Stomach (tissue), 9 donors: ENCODE measurements around the gene EDC3. TPM values are rescaled to one million over a fixed set of nuclear protein-coding genes. Genes with fewer than 3 reads are reported as not detected.
A peak's percentile ranks its signal among the peaks of the same experiment; 100 is the strongest.

Source experiments
- DNase-seq, 2 donors: peaks; one replicate each; pipeline versions ENCODE4 v3.0.0 to v3.0.0-alpha.2; 2013 to 2019
- H3K27ac ChIP-seq, 5 donors: fragments of 200-600 bp in 4 of 5; sonication (generic) in 4 of 5; one replicate each; pipeline ENCODE4 v1.5.1; 2013 to 2019; ENCODE audit warnings: mild to moderate bottlenecking in 1 of 5, moderate library complexity in 1 of 5
- H3K27me3 ChIP-seq, 3 donors: fragments of 200-600 bp; sonication (generic); one replicate each; pipeline ENCODE4 v1.5.1; 2017 to 2019; ENCODE audit warnings: mixed run types in 1 of 3
- H3K36me3 ChIP-seq, 4 donors: fragments of 200-600 bp; sonication (generic); 1 replicate in 3 of 4; 2 replicates in 1 of 4; pipeline ENCODE4 v1.5.1; 2016 to 2019
- H3K4me1 ChIP-seq, 4 donors: fragments of 200-600 bp; sonication (generic); one replicate each; pipeline ENCODE4 v1.5.1; 2016 to 2019
- H3K4me3 ChIP-seq, 4 donors: fragments of 200-600 bp; sonication (generic) in 3 of 4; one replicate each; pipeline ENCODE4 v1.5.1; 2016 to 2019; ENCODE audit warnings: mild to moderate bottlenecking in 1 of 4
- H3K9me3 ChIP-seq, 4 donors: fragments of 200-600 bp; sonication (generic); one replicate each; pipeline ENCODE4 v1.5.1; 2016 to 2019
- EP300 ChIP-seq: sonication (generic); formaldehyde crosslinking; IDR thresholded peaks from one replicate; pipeline ENCODE4 v1.6.1; 2017; ENCODE audit warnings: antibody characterized with exemption
- POLR2A ChIP-seq, 4 donors: fragments of 450-650 bp; IDR thresholded peaks; one replicate each; pipeline ENCODE4 v1.6.1; 2016; ENCODE audit warnings: antibody characterized with exemption in 4 of 4, control low read depth in 2 of 4, mild to moderate bottlenecking in 1 of 4, moderate library complexity in 1 of 4
- POLR2AphosphoS5 ChIP-seq, 3 donors: sonication (generic); formaldehyde crosslinking; IDR thresholded peaks; one replicate each; pipeline ENCODE4 v1.6.1; 2016; ENCODE audit warnings: antibody characterized with exemption in 3 of 3
- WGBS, 5 donors: extraction: QIAGEN DNeasy Blood & Tissue Kit in 3 of 5; methylation state at CpG; one replicate each; pipeline versions ENCODE4 v1.1.5 to v1.1.7; 2013 to 2018; 5-methylcytosine and 5-hydroxymethylcytosine counted together
- intact Hi-C: fragments of 100-400 bp; cut with DNase I; formaldehyde crosslinking; loops from one replicate; pipeline ENCODE4 v1.15.1; 2023; ENCODE audit warnings: low total_unique reads
- polyA plus RNA-seq, 3 donors: library from polyadenylated mRNA; stranded (reverse); fragments of 200-250 nt; gene quantifications; one replicate each; pipeline ENCODE4 v1.2.3, GENCODE V29; 2013
- total RNA-seq, 5 donors: library from RNA; depleted of rRNA; stranded (reverse); fragments of >200 nt; gene quantifications; one replicate each; pipeline versions ENCODE4 v1.1.0 to v1.2.3, GENCODE V29; 2014 to 2016
- TF ChIP-seq, protein P1 (sequence below), 7 experiments: fragments of 450-650 bp in 4 of 7; fragments of 200-600 bp in 3 of 7; sonication (generic) in 3 of 7; IDR thresholded peaks; one replicate each; pipeline ENCODE4 v1.5.1; 2016 to 2019; ENCODE audit warnings: antibody characterized with exemption in 7 of 7, control low read depth in 2 of 7, mild to moderate bottlenecking in 1 of 7
- donor health status: healthy with polysubstance abuse.
- donor health status: Bipolar disorder and iron deficiency.
- donor health status: healthy.

The EDC3 gene
- total and polyA plus RNA-seq, 8 donors = 8.8 to 42.6 (median 14.6) TPM

DNA sequence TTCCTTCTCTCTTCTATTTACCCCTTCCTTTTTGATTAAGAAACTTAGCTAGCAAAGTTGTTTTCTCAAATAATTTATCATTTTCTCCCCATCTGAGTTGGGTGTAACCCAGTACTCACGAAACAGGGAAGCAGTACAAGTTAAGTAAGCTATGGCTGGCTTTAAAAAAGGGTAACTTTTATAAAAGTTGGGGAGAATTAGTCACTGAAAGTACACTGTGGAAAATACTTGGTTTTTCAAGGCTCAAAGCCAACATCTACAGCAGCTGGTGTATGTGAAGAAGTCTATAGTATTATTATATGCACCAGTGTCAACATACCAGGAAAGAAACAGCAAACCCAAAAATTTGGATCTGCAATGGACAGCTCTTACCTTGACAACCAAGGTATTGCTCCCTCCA is 54.7 kb downstream of the EDC3 start:
- Histone ChIP-seq H3K36me3 (peaks cover 40 to 67% (median 47%) of the 10 kb centered on the region in 4 donors), H3K4me3 (no peak overlapping the region), H3K27ac (peak overlapping the region; percentile 6 to 84 (median 80)), H3K27me3 (no peaks in the 10 kb centered on the region), H3K9me3 (no peaks in the 10 kb centered on the region), H3K4me1 (peaks cover 21 to 48% (median 41%) of the 10 kb centered on the region in 4 donors)
- TF ChIP-seq EP300 = no peak
- TF ChIP-seq, protein P1, sequence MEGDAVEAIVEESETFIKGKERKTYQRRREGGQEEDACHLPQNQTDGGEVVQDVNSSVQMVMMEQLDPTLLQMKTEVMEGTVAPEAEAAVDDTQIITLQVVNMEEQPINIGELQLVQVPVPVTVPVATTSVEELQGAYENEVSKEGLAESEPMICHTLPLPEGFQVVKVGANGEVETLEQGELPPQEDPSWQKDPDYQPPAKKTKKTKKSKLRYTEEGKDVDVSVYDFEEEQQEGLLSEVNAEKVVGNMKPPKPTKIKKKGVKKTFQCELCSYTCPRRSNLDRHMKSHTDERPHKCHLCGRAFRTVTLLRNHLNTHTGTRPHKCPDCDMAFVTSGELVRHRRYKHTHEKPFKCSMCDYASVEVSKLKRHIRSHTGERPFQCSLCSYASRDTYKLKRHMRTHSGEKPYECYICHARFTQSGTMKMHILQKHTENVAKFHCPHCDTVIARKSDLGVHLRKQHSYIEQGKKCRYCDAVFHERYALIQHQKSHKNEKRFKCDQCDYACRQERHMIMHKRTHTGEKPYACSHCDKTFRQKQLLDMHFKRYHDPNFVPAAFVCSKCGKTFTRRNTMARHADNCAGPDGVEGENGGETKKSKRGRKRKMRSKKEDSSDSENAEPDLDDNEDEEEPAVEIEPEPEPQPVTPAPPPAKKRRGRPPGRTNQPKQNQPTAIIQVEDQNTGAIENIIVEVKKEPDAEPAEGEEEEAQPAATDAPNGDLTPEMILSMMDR (IDR thresholded peaks at IDR 0.05) = no peak
- no peak for TF ChIP-seq POLR2AphosphoS5 (IDR thresholded peaks at IDR 0.05)
- no peak for TF ChIP-seq POLR2A (IDR thresholded peaks at IDR 0.05)
- DNase-seq = no peak
- 53 to 65% (median 56%) methylated on average over 1 of the region's 1 CpG for WGBS, 5 donors
- intact Hi-C loops = no loop called here

DNA sequence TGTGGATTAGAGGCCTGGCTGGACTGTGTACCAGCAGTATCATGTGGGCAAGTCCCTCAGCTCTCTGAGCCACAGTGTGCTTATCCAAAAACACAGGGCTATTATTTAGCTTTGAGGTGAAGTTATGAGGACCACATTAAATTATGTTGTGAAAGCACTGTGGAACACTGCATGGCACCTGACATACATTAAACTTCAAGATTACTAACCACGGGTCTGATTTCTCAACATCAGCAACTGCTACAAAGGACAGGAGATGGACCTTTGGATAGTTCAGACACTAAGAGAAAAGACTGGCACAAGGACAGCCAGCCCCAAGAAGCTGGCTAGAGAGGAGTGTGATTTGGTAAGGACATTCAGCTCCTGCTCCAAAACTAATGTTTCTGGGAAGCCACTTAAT is 58.8 kb downstream of the EDC3 start:
- Histone ChIP-seq H3K4me3 (no peak overlapping the region), H3K9me3 (no peaks in the 10 kb centered on the region), H3K27me3 (no peaks in the 10 kb centered on the region), H3K27ac (no peak overlapping the region), H3K36me3 (peaks cover 49 to 97% (median 88%) of the 10 kb centered on the region in 4 donors), H3K4me1 (peaks cover 0 to 17% (median 13%) of the 10 kb centered on the region in 4 donors)
- WGBS, 5 donors = 62 to 86% (median 67%) methylated on average over 1 of the region's 1 CpG
- no peak for TF ChIP-seq EP300
- TF ChIP-seq, protein P1 (IDR thresholded peaks at IDR 0.05) = no peak
- no peak for TF ChIP-seq POLR2AphosphoS5 (IDR thresholded peaks at IDR 0.05)
- no peak for TF ChIP-seq POLR2A (IDR thresholded peaks at IDR 0.05)
- intact Hi-C loops = loop anchor here (5.0 to 10.0 kb wide), 2 partner anchors 130 to 262 kb away; no protein-coding TSS in a partner anchor
- no peak for DNase-seq

DNA sequence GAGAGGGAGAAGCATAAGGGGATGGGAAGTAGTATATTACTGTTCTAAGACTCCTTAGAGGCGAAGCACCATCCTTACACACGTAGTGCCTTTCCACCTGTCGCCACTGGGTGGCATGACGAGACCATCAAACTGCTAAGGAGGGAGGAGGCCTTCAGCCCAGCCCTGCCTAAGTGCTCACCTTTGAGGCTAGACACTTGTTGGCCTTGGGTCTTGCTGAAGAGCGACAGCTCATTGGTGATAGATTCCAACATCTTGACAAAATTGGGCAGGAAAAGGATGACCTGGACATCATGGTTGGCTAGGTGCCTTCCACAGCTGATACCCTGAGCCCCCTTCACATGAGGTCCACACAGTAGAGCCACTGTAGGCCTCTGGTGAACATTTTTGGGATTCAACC is 60.6 kb downstream of the EDC3 start:
- Histone ChIP-seq H3K9me3 (no peaks in the 10 kb centered on the region), H3K27me3 (no peaks in the 10 kb centered on the region), H3K27ac (no peak overlapping the region), H3K4me3 (no peak overlapping the region), H3K4me1 (no peaks in the 10 kb centered on the region), H3K36me3 (peaks cover 51 to 100% (median 99%) of the 10 kb centered on the region in 4 donors)
- TF ChIP-seq, protein P1 (IDR thresholded peaks at IDR 0.05) = peak in 5 of 7 experiments; percentile 82 to 92 (median 89)
- TF ChIP-seq POLR2AphosphoS5 (IDR thresholded peaks at IDR 0.05) (peak in 1 of 3 donors; percentile 54), EP300 (no peak), POLR2A (IDR thresholded peaks at IDR 0.05) (no peak)
- intact Hi-C loops = loop anchor here (5.0 to 10.0 kb wide), 2 partner anchors 132 to 260 kb away; no protein-coding TSS in a partner anchor
- peak; percentile 72 to 86 for DNase-seq
- WGBS, 5 donors = 13 to 26% (median 18%) methylated on average over 5 of the region's 5 CpGs

DNA sequence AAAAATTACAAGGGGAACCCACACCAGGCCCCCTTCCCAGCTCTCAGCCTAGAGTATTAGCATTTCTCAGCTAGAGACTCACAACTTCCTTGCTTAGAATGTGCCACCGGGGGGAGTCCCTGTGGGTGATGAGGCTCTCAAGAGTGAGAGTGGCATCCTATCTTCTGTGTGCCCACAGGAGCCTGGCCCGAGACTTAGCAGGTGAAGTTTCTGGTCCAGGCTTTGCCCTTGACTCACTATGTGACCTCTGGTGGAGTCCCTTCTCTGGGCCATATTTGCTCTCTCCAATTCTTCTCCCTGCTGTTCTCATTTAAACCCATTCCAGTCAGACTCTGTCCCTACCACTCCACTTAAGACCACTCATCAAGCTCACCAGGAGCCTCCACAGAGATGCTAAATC is 62.0 kb downstream of the EDC3 start:
- no peak overlapping the region for H3K4me3 ChIP-seq
- intact Hi-C loops = loop anchor here (10.0 kb wide), 1 partner anchor 259 kb away; no protein-coding TSS in a partner anchor
- TF ChIP-seq, protein P1 (IDR thresholded peaks at IDR 0.05) = no peak
- TF ChIP-seq POLR2AphosphoS5 (IDR thresholded peaks at IDR 0.05) (no peak), EP300 (no peak), POLR2A (IDR thresholded peaks at IDR 0.05) (no peak)
- H3K4me1 ChIP-seq = no peaks in the 10 kb centered on the region
- WGBS, 5 donors = 65 to 80% (median 74%) methylated on average over 2 of the region's 2 CpGs
- peaks cover 50 to 100% (median 99%) of the 10 kb centered on the region in 4 donors for H3K36me3 ChIP-seq
- H3K27me3 ChIP-seq = no peaks in the 10 kb centered on the region
- no peak for DNase-seq
- no peak overlapping the region for H3K27ac ChIP-seq
- H3K9me3 ChIP-seq = no peaks in the 10 kb centered on the region
